HEK293 (cell line): ENCODE data around the gene ZNF217.
"Not testable (repeated sequence)": the region's sequence is repeated elsewhere in the genome, so short reads cannot be mapped to it uniquely, and the experiment has no call there.

Source experiments
- CTCF ChIA-PET: fragments of 350-600 bp; formaldehyde crosslinking; extraction: SDS; loops from one replicate; lab custom pipeline; 2021; ENCODE audit warnings: antibody characterized with exemption; lab: Yijun Ruan, JAX
- POLR2A ChIA-PET: fragments of 300-600 bp; formaldehyde crosslinking; extraction: SDS; loops from one replicate; lab custom pipeline; 2020; ENCODE audit warnings: antibody characterized with exemption, inconsistent platforms; lab: Yijun Ruan, JAX
- H3K27ac ChIP-seq: fragments of 200-500 bp; sonication (Bioruptor generic); 2 replicates; pipeline ENCODE4 v1.5.1; 2014; ENCODE audit warnings: low read depth, low read length, control low read depth, inconsistent platforms; ENCODE audit errors: extremely low read depth
- H3K36me3 ChIP-seq, 2 experiments: fragments of 200-500 bp in 1 of 2; sonication (Bioruptor generic) in 1 of 2; 1 replicate in 1 of 2; 2 replicates in 1 of 2; pipeline ENCODE4 v1.5.1; 2014 to 2017; ENCODE audit warnings: inconsistent platforms in 2 of 2, low read length in 2 of 2; ENCODE audit not compliant: control insufficient read depth in 2 of 2, insufficient read depth in 1 of 2
- H3K4me1 ChIP-seq: fragments of 200-500 bp; sonication (Bioruptor generic); 2 replicates; pipeline ENCODE4 v1.5.1; 2014; ENCODE audit warnings: mild to moderate bottlenecking, low read length, inconsistent platforms; ENCODE audit not compliant: control insufficient read depth, insufficient read depth
- H3K4me3 ChIP-seq: 2 replicates; pipeline ENCODE4 v1.5.1; 2011; ENCODE audit warnings: low read depth, mild to moderate bottlenecking, control low read depth, low read length, moderate library complexity
- H3K9me3 ChIP-seq: fragments of 200-500 bp; sonication (Bioruptor generic); 2 replicates; pipeline ENCODE4 v1.5.1; 2014; ENCODE audit warnings: low read depth, low read length, inconsistent platforms; ENCODE audit not compliant: control insufficient read depth, insufficient read depth
- BCL11B ChIP-seq: fragments of 450-650 bp; formaldehyde crosslinking; IDR thresholded peaks from 2 replicates; pipeline ENCODE4 v1.5.1; 2016; ENCODE audit warnings: low read depth, missing biosample characterization, missing genetic modification characterization
- FEZF1 ChIP-seq: fragments of 450-650 bp; formaldehyde crosslinking; IDR thresholded peaks from 2 replicates; pipeline ENCODE4 v1.5.1; 2016; ENCODE audit warnings: missing biosample characterization, missing genetic modification characterization
- HOXC10 ChIP-seq: sonication (generic); formaldehyde crosslinking; IDR thresholded peaks from 2 replicates; pipeline ENCODE4 v1.8.1; 2023; ENCODE audit warnings: mild to moderate bottlenecking, missing genetic modification reagents
- SCRT2 ChIP-seq: fragments of 450-650 bp; formaldehyde crosslinking; IDR thresholded peaks from 2 replicates; pipeline ENCODE4 v1.5.1; 2016; ENCODE audit warnings: missing biosample characterization, missing genetic modification characterization
- SETDB1 ChIP-seq: IDR thresholded peaks from one replicate; pipeline ENCODE4 v1.6.1; 2017; ENCODE audit warnings: mild to moderate bottlenecking, low read length, moderate library complexity, mixed read lengths; ENCODE audit not compliant: insufficient read length
- ZBTB44 ChIP-seq: fragments of 450-650 bp; IDR thresholded peaks from 2 replicates; pipeline ENCODE4 v1.5.1; 2018; ENCODE audit warnings: missing biosample characterization, mild to moderate bottlenecking, missing genetic modification characterization
- ZFP41 ChIP-seq: fragments of 450-650 bp; formaldehyde crosslinking; IDR thresholded peaks from 2 replicates; pipeline ENCODE4 v1.5.1; 2016; ENCODE audit warnings: missing biosample characterization, missing genetic modification characterization, borderline replicate concordance
- ZNF114 ChIP-seq: fragments of 450-650 bp; formaldehyde crosslinking; IDR thresholded peaks from 2 replicates; pipeline ENCODE4 v1.5.0; 2017; ENCODE audit warnings: missing biosample characterization, missing genetic modification characterization
- ZNF280C ChIP-seq: fragments of 450-650 bp; formaldehyde crosslinking; IDR thresholded peaks from 2 replicates; pipeline ENCODE4 v1.5.1; 2016; ENCODE audit warnings: missing biosample characterization, missing genetic modification characterization
- ZNF366 ChIP-seq: fragments of 450-650 bp; formaldehyde crosslinking; conservative IDR thresholded peaks from 2 replicates; pipeline ENCODE4 v1.5.1; 2016; ENCODE audit warnings: missing biosample characterization, missing genetic modification characterization
- ZNF398 ChIP-seq: fragments of 450-650 bp; formaldehyde crosslinking; IDR thresholded peaks from 2 replicates; pipeline ENCODE4 v1.5.1; 2017; ENCODE audit warnings: missing biosample characterization, missing genetic modification characterization
- ZNF521 ChIP-seq: fragments of 450-650 bp; formaldehyde crosslinking; IDR thresholded peaks from 2 replicates; pipeline ENCODE4 v1.5.1; 2017; ENCODE audit warnings: missing biosample characterization, mild to moderate bottlenecking, missing genetic modification characterization
- ZNF596 ChIP-seq: fragments of 450-650 bp; IDR thresholded peaks from 2 replicates; pipeline ENCODE4 v1.5.0; 2018; ENCODE audit warnings: missing biosample characterization, mild to moderate bottlenecking, missing genetic modification characterization, moderate library complexity
- ZNF830 ChIP-seq: fragments of 450-650 bp; IDR thresholded peaks from 2 replicates; pipeline ENCODE4 v1.5.0; 2018; ENCODE audit warnings: missing biosample characterization, missing genetic modification characterization, low read depth, mild to moderate bottlenecking, moderate library complexity
- TF ChIP-seq, protein P1 (sequence below): fragments of 450-650 bp; formaldehyde crosslinking; IDR thresholded peaks from 2 replicates; pipeline ENCODE4 v1.5.0; 2017; ENCODE audit warnings: missing biosample characterization, missing genetic modification characterization, borderline replicate concordance

Gene ZNF217

GRCh38 chr20:53584550-53584913 is 9.1 kb downstream of the ZNF217 start:
- H3K4me1 ChIP-seq, H3K27ac ChIP-seq, H3K9me3 ChIP-seq, POLR2A ChIA-PET, CTCF ChIA-PET, H3K4me3 ChIP-seq: not testable (repeated sequence)
- peaks cover 0 to 31% of the 10 kb centered on the region in 2 experiments; a peak in 1 of 3 replicates for H3K36me3 ChIP-seq

DNA sequence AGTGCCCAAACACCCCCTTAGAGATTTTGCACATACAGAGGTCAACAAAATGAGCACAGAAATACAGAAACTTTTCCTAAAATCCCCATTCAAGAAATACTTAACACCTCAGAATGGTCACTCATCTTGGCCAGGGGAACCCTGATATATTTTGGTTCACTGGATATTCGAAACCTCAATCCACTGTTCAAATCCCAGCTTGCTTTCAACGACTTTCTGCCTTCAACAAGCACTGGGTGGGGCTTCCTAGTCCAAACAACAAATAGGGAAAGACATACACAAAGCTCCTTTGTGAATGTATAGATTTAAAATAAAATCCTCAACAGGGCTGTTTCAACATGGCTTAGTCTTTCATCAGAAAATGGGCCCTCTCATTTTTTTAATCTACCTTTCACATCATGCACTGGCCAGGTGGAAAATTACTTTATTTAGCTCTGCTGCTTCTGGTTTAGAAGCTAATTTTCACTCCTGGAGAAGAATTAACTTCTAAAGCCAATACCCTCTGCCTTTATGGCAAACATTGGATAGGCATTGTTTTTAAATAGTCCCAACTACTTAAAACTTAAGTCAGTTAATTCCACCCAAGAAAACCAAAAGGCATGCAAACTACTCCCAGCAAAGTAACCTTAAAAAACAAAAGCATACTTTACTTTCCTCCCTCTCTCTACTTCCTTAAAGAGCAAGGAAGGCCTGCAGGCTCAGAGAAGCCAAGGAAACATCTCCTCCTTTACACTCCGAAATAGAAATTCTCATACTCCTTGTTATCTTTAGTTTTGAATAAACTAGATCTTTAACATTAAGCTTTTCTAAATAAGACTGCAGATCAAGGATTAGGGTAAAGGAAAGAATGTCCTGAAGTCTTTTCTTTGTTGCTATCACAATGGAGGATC is 9.7 kb downstream of the ZNF217 start:
- Histone ChIP-seq H3K36me3 (peaks cover 0 to 31% of the 10 kb centered on the region in 2 experiments; a peak in 1 of 3 replicates), H3K4me1 (peaks cover 10% of the 10 kb centered on the region; the same call in 1 of the 2 replicates)
- CTCF ChIA-PET: interaction anchor here (0.6 to 1.6 kb wide), 2 partner anchors 332 to 356 kb away, joined by 3 to 4 read pairs; no protein-coding TSS in a partner anchor
- H3K4me3 ChIP-seq, POLR2A ChIA-PET, H3K27ac ChIP-seq, H3K9me3 ChIP-seq: not testable (repeated sequence)

- Histone ChIP-seq H3K4me1 (peaks cover 10% of the 10 kb centered on the region; the same call in 1 of the 2 replicates), H3K4me3 (no peak overlapping the region), H3K9me3 (no peaks in the 10 kb centered on the region), H3K36me3 (peaks cover 4 to 35% of the 10 kb centered on the region in 2 experiments; a peak in 2 of 3 replicates), H3K27ac (no peak overlapping the region)
- ChIA-PET POLR2A (no interaction called here), CTCF (interaction anchor here (0.6 to 1.6 kb wide), 4 partner anchors 332 to 357 kb away, joined by 3 to 4 read pairs (median 4); no protein-coding TSS in a partner anchor)
- TF ChIP-seq ZNF830 (tag by site-specific recombination): no peak
- no peak for TF ChIP-seq ZNF280C
- TF ChIP-seq ZNF114 (tag by site-specific recombination): no peak
- TF ChIP-seq FEZF1 (tag by site-specific recombination): no peak
- no peak for TF ChIP-seq ZNF521 (tag by site-specific recombination)
- no peak for TF ChIP-seq ZNF596
- TF ChIP-seq HOXC10: no peak
- TF ChIP-seq BCL11B (tag by site-specific recombination): no peak
- no peak for TF ChIP-seq SCRT2
- TF ChIP-seq, protein P1, sequence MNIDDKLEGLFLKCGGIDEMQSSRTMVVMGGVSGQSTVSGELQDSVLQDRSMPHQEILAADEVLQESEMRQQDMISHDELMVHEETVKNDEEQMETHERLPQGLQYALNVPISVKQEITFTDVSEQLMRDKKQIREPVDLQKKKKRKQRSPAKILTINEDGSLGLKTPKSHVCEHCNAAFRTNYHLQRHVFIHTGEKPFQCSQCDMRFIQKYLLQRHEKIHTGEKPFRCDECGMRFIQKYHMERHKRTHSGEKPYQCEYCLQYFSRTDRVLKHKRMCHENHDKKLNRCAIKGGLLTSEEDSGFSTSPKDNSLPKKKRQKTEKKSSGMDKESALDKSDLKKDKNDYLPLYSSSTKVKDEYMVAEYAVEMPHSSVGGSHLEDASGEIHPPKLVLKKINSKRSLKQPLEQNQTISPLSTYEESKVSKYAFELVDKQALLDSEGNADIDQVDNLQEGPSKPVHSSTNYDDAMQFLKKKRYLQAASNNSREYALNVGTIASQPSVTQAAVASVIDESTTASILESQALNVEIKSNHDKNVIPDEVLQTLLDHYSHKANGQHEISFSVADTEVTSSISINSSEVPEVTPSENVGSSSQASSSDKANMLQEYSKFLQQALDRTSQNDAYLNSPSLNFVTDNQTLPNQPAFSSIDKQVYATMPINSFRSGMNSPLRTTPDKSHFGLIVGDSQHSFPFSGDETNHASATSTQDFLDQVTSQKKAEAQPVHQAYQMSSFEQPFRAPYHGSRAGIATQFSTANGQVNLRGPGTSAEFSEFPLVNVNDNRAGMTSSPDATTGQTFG (tag by site-specific recombination): no peak
- no peak for TF ChIP-seq ZBTB44 (tag by site-specific recombination)
- no peak for TF ChIP-seq ZNF366 (tag by site-specific recombination)
- no peak for TF ChIP-seq ZNF398 (tag by site-specific recombination)
- no peak for TF ChIP-seq SETDB1
- no peak for TF ChIP-seq ZFP41 (tag by site-specific recombination)
Observed at GRCh38 chr20:53582574-53583351, 10.9 kb downstream of the ZNF217 start.
